NCI-H82 (cell line): ENCODE results near the gene C2CD2.

Source experiments
- DNase-seq: peaks from one replicate; lab custom pipeline; 2025; lab: John Stamatoyannopoulos, UW

C2CD2 gene

DNA sequence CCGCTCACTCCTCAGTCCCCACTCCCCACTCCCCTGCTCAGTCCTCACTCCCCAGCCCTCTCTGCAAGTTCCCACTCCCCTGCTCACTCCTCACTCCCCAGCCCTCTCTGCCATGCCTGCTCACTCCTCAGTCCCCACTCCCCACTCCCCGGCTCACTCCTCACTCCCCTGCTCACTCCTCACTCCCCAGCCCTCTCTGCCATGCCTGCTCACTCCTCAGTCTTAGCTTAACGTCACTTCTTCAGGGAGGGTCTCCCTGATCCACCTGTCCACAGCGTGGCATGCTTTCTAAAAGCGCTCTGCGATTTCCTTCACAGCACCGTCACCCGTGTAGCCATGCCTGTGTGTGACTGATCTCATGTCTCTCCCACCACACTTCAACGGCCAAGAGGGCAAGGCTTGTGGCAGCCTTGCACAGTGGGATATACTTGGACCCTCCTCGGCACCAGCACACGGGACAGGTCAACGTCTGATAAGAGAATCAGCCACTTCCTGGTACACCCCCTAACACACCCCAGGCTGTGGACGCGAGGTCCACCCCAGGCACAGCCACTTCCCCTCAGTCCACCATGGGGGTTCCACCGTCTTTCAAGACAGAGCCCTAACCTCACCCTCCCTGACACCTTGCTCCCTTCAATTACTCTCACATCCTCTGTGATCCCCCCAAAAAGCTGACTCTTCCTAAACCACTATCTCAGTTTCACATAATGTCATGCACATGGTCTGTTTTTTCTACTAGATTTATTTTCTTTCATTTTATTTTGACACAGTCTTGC lies 88.6 kb downstream of the C2CD2 start:
- DNase-seq: no peak

DNA sequence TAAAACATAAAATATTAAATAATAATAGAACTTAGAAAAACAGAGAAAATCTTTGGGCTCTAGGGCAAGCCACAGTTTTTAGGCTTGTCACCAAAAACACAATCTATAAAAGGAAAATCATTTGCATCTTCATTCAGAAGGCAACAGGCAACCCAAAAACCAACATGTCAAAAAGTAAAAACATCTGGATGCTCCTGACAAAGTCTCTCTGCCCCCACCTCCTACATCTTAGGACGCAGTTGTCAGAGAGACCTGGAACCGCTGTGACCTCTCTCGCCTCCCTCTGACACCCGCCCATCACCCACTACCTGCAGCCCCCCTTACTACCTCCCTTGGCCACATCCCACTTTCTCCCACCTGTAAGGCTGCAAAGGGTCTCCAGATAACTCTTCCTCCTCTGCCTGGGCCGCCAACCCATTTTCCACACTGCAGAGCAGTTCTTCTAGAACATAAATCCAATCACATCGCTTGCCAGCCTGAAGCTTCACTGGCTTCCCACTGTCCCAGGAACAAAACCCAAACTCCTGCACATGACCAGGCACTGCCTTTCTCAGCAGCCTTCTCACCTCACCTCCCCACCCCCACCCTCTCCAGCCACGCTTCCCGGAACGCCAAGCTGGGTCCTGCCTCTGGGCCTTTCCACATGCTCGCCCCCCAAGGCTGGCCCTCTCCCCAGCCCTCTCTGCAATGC lies 89.4 kb downstream of the C2CD2 start:
- no peak for DNase-seq

DNA sequence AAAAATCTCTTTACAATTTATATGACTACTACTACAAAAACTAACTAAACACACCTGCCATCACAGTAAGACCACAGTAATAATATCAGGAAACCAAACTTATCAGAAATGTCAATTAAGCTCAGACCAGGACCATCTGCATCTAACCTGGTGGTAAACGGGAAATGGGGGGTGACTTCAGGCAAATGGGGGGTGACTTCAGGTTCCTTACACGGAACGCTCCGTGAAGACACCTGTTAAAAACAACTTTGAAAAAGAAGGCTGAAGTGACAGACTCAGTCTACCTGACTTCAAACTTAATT lies 90.4 kb downstream of the C2CD2 start:
- DNase-seq: no peak

- peak; percentile 38 for DNase-seq
Measured at GRCh38 chr21:41861987-41862386, 91.8 kb downstream of the C2CD2 start.

DNA sequence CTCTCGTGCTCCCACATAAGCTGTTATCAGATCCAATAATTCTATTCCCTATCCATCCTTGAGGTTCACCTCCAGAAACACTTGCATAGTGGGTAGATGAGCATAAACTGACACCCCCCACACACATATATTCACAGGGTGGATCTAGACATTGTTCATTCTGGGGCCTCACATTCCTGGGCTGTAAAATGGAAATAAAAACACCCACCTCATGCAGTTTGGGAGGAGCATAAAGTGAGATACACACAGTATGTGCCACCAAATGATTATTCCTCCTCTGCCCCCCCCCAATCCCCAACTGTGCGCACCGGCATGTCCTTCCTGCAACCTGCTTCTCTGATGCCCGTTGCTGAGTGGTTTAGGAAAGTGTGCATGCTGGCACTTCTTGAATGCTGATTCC lies 92.6 kb downstream of the C2CD2 start:
- no peak for DNase-seq

DNA sequence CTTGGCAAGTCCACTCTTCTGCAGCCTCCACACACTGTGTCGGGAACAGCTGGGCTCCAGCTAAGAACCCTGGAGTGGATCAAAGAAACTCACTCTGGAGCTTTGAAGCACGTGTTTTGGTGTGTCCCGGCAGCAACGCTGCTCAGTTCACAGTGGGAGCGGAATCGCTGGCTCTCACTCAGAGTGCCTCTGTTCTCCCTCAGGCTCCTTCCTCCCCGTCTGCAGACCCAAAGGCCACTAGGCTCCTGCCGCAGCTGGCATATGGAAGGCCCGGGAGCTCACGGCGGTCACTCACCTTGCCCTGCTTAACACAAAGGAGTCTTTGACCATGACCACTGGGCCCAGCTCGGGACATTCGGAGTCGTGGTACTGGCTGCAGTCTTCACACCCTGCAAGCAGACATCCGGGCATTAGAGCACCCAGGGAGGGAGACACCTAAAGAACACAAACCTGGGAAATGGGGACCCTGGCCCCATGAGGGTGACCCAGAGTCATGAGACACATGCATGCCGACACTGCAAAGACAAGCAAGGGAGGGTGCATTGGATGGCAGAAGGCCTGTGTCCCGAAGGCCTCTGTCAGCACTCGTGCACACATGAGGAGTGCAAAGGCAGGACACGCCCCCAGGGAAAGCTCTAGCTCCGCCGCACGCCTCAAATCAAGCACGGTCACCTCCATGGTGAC lies 94.4 kb downstream of the C2CD2 start:
- no peak for DNase-seq

- DNase-seq: no peak
Measured at GRCh38 chr21:41858466-41859296, 95.1 kb downstream of the C2CD2 start.

GRCh38 chr21:41857771-41858300 lies 96.0 kb downstream of the C2CD2 start:
- DNase-seq: no peak

DNA sequence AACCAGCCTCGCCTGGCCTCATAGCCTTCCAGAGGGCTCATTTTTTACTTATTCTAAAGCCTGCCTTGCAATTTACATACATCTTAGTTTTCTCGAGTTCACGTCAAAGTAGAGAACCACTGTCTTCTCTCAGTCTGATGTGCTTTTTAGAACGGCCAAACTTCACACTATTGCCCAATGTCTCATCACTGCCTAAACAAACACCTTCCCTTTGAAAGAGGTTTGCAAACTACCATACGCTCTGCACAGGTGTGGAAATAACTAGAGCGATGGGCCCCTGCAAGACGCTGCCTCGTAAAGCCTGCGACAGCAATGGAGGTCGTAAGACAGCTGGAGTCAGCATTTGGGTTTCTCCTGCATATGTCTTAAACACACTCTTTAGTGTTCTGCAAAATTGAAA lies 97.2 kb downstream of the C2CD2 start:
- DNase-seq: no peak

DNA sequence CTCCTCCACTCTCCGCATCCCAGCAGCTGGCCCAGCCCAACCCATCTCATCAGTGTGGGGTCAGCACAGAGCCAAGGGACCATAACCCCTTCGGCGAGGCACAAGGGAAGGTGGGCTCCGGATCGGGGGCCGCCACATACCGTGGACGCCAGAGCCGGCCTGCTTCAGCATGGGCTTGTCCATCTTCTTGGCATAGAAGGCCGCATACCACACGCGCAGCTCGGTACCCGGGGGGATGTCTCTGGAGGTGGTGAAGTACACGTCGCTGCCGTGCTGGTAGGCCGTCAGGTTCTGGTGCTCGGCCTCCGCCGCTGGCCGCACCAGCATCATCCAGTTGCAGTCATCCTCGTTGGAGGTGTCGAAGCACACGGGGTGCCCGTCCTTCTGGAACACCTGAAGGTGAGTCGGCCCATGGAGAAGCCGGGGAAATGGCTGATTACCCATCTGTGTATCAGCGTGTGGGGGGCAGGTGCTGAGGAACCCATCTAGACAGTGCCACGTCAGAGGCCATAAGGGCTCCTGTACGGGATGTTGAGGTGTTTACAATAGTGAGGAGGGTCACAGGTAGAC lies 99.3 kb downstream of the C2CD2 start:
- no peak for DNase-seq

GRCh38 chr21:41852929-41853320 lies 100.9 kb downstream of the C2CD2 start:
- DNase-seq: no peak

DNA sequence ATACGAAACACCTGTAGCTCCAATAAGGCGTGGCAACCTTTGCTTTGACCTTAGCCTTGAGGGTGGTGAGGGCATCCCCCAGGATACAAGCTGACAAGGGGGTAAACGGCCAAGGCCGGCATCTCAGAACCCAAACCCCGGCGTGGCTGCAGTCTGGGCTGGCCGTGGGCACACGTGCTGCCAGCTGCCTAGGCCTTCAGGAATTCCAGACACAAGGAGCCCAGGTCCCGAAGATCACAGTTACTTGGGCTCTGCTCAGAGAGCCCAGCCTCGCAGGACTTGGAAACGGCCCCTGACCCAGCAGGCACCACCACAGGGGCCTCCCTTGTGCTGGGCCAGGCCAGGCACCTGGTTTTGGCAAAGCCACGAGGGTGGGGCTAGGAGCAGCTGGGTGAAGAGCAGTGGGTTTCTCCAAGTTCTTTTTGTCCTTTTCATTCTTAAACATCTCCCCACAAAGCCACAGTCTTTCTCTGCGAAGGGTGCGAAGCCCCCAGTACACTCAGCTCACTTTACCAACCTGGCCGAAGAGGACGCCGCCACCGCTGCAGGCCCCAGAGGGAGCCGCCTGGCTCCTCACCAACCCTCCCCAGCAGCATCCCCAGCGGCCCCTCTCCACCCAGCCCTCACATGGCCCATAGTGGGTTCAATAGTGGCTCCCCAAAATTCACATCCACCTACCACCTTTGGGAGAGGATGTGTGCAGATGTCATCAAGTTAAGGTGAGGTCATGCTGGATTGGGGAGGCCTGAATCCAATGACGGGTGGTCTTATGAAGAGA lies 101.5 kb downstream of the C2CD2 start:
- DNase-seq: no peak

DNA sequence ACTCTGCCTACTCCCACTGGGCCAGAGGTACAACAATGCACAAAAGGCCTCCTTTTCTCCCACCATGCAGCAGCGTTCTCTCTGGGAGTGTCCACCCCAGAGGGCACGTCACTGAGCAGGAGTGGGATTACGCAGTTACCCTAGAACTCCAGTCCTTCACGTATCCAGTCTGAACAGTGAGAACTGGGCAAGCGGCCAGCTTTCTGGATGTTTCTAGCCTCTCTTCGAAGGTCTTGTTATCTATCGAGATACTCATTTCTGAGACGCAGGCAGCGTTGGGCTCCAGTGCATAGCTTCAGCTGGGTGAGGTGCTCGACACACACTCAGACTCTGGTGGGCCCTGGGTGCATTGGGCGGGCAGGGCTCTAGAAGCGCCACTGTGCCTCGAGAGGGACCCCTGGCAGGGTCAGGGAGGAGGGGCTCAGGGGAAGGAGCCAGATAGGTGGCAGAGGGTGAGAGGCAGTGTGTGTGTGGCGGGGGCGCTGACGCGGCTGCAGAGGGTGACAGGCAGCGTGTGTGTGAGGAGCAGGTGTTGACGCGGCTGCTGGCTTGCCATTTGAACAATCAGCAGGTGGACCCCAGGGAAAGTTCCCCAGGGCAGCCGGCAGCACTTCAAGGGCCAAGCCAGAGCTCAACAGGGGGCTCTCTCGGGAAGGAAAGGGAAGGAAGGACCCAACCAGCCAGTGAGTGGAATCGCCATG lies 102.6 kb downstream of the C2CD2 start:
- no peak for DNase-seq

DNA sequence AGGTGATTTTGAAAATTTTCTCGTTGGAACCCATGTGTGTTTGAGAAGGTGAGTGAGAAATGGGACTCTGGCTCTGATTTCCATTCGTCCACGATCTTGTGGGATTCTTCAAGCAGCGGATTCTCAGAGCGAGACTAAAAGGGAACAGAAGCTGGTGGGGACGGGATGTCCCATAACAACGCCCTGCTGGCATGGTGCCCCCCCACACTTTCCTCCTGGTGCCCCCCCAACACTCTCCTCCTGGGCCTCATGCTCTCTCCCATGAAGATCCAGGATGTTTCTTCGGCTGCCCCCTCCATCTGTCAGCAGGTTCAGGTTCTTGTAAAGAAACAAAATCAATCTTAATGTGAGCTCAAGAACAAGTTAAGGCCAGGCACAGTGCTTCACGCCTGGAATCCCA lies 103.7 kb downstream of the C2CD2 start:
- no peak for DNase-seq

GRCh38 chr21:41848958-41849580 lies 104.7 kb downstream of the C2CD2 start:
- peak; percentile 29 for DNase-seq

- no peak for DNase-seq
Measured at GRCh38 chr21:41848533-41848932, 105.3 kb downstream of the C2CD2 start.

DNA sequence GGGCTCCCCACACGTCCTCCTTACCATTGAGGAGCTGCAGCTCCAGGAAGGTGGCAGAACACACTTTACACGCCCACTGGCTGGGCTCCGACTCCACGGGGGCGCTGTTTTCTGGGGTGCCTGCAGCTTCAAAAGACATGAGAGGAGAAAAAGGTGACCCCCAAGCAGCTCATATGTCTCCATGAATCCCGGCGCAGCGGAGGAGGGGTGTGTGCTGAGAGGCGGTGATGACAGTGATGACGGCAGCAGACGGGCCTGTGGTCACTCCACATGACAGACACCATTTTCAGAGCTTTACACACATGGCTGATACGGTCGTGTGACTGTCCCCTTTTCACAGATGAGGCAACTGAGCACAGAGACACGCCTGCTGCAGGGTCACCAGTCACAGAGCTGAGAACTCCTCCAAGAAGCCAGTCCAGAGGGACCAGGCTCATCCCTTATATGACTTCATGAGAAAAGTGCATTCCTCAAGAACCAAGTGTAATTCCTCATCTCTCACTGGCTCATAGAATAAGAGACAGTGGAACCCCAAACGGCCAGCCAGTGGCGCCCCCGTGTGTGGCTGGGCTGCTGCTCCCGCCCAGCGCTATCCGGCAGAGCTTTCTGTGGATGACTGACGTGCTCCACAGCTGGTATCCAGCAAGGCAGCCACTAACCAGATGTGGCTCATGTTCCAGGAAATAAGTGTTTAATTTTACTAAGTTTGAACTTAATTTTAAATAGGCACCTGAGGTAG lies 106.6 kb downstream of the C2CD2 start:
- DNase-seq: no peak

- DNase-seq: no peak
Measured at GRCh38 chr21:41846536-41846935, 107.3 kb downstream of the C2CD2 start.

DNA sequence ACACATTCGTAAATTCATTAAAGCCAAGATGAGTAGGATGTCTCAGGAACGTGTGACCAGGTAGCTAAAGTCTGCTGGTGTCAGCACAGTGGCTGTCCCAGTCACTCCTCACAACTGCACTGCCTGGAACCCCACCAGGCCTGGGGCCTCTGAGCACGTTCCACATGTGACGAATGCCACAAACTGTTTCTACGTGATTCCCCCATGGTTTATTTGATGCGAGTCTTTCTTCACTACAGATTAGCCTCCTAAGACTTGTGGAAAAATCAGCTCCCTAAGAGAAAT lies 107.8 kb downstream of the C2CD2 start:
- DNase-seq: no peak
